Measurements from ENCODE around the gene LRP5.

LRP5 gene

DNA sequence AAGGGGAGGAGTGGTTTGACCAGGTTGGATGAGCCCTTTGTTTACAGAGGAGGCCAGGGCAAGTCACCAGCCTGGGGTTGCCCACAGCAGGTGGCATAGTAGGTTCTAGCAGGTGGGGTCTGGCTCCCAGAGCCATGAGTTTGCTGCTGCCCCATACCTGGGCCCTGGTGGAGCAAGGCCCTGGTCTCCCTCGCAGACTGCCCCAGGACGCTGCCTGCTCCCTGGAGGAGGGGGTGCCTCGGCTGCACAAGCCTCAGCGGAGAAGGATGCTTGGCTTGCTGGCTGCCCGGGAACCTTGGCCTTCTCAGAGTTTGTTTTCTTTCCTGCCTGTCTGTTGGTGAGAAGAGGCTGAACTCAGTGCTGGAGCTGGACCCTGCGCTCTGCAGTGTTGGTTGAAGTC, 54.9 kb downstream of the LRP5 start:
- no peaks in the 10 kb centered on the region for H3K36me3 ChIP-seq (ENCODE audit: low read length)
- no peak overlapping the region for H3K27ac ChIP-seq (ENCODE audit: low read depth, low read length)
- no peaks in the 10 kb centered on the region for H3F3A ChIP-seq (ENCODE audit: insufficient read depth)
- no peak overlapping the region for H3K4me2 ChIP-seq (ENCODE audit: low read depth, low read length, poor library complexity, severe bottlenecking)
- H3K9me2 ChIP-seq (replicated peaks; ENCODE audit: insufficient read depth, low read length) = no peaks in the 10 kb centered on the region
- no peak overlapping the region for H3K4me3 ChIP-seq (ENCODE audit: insufficient read depth, low read length, poor library complexity, severe bottlenecking)
- H3K9me3 ChIP-seq (ENCODE audit: insufficient read depth, low read length) = no peaks in the 10 kb centered on the region
- H3K79me2 ChIP-seq (ENCODE audit: insufficient read depth, low read length) = no peaks in the 10 kb centered on the region
- no peak overlapping the region for H2AFZ ChIP-seq (ENCODE audit: low read depth, low read length, severe bottlenecking)
- no peaks in the 10 kb centered on the region for H3K27me3 ChIP-seq (ENCODE audit: low read length)
- no peak overlapping the region for H3K9ac ChIP-seq (ENCODE audit: low read length)
- TF ChIP-seq EZH2phosphoT487 (conservative IDR thresholded peaks at IDR 0.05; ENCODE audit: low read length) = no peak
- TF ChIP-seq, protein P1, sequence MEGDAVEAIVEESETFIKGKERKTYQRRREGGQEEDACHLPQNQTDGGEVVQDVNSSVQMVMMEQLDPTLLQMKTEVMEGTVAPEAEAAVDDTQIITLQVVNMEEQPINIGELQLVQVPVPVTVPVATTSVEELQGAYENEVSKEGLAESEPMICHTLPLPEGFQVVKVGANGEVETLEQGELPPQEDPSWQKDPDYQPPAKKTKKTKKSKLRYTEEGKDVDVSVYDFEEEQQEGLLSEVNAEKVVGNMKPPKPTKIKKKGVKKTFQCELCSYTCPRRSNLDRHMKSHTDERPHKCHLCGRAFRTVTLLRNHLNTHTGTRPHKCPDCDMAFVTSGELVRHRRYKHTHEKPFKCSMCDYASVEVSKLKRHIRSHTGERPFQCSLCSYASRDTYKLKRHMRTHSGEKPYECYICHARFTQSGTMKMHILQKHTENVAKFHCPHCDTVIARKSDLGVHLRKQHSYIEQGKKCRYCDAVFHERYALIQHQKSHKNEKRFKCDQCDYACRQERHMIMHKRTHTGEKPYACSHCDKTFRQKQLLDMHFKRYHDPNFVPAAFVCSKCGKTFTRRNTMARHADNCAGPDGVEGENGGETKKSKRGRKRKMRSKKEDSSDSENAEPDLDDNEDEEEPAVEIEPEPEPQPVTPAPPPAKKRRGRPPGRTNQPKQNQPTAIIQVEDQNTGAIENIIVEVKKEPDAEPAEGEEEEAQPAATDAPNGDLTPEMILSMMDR (IDR thresholded peaks at IDR 0.05; ENCODE audit: insufficient read depth, low read length, poor library complexity, severe bottlenecking) = no peak
- H4K20me1 ChIP-seq (ENCODE audit: low read depth, low read length) = no peaks in the 10 kb centered on the region

DNA sequence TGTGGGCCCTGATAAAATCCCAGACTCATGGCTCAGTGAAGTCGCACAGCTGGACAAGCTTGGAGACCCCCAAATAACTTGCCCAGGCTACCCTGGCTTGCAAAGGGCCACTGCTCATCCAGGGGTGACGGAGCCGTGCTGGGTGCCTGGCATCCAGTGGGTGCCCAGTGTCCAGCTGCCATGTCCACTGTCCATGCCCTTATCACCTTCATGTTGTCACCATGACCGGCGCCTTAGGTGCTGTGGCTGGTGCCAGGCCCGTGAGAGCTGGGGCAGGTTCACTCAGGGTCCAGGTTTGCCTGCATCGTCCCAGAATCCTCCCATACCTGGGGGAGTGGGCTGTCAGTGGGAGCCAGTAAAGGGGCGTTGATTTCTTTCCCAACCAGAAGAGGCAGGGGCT, 57.4 kb downstream of the LRP5 start:
- no peaks in the 10 kb centered on the region for H3K79me2 ChIP-seq (ENCODE audit: insufficient read depth, low read length)
- H2AFZ ChIP-seq (ENCODE audit: low read depth, low read length, severe bottlenecking) = no peak overlapping the region
- H3K27ac ChIP-seq (ENCODE audit: low read depth, low read length) = no peak overlapping the region
- no peaks in the 10 kb centered on the region for H3K9me2 ChIP-seq (replicated peaks; ENCODE audit: insufficient read depth, low read length)
- TF ChIP-seq, protein P1 (IDR thresholded peaks at IDR 0.05; ENCODE audit: insufficient read depth, low read length, poor library complexity, severe bottlenecking) = no peak
- TF ChIP-seq EZH2phosphoT487 (conservative IDR thresholded peaks at IDR 0.05; ENCODE audit: low read length) = no peak
- H4K20me1 ChIP-seq (ENCODE audit: low read depth, low read length) = no peaks in the 10 kb centered on the region
- H3K4me2 ChIP-seq (ENCODE audit: low read depth, low read length, poor library complexity, severe bottlenecking) = no peak overlapping the region
- H3K4me3 ChIP-seq (ENCODE audit: insufficient read depth, low read length, poor library complexity, severe bottlenecking) = no peak overlapping the region
- H3K9me3 ChIP-seq (ENCODE audit: insufficient read depth, low read length) = no peaks in the 10 kb centered on the region
- H3K36me3 ChIP-seq (ENCODE audit: low read length) = no peaks in the 10 kb centered on the region
- no peaks in the 10 kb centered on the region for H3K27me3 ChIP-seq (ENCODE audit: low read length)
- H3F3A ChIP-seq (ENCODE audit: insufficient read depth) = no peaks in the 10 kb centered on the region
- no peak overlapping the region for H3K9ac ChIP-seq (ENCODE audit: low read length)

DNA sequence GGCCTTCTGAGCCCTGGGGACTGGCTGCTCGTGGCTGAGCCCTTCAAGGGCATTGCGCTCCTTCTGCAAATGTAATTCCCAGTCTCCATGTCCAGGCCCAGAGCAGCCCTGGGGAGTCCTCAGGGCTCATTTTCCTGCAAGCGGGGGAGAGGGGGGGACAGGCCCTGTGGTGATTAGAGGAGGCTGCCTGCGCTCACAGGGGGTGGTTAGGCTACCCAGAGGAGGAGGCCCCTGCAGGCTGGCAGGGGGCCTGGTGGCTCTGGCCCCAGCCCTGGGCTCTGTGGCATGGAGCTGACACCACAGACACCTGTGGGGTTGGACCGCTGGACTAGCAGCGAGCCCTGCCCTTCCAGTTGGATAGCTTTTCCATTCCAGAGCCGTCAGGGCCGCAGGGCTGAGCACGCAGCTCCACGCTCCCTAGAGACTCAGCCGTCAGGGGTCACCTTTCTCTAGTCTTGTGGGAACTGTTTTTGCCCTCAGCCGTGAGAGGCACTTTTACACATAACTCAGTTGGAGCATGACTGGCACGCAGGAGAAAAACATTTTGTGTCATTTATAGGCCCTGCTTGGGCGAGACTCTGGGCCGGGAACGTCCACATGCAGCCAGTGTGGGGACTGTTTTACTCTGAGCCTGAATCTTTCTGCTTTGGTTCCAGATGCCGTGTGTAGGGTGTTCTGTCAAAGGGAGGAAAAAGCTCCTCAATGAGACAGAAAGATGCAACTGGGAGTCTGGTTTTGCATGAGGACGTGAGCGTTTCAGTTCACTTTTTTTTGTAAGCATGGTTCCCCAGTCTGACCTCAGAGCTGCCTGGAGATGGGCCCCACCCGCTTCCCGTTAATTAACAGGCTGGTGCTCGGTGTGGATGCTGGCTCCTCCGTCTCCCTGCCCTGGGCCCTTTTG, 58.1 kb downstream of the LRP5 start:
- Histone ChIP-seq H3K36me3 (ENCODE audit: low read length) (no peaks in the 10 kb centered on the region), H3K27me3 (ENCODE audit: low read length) (no peaks in the 10 kb centered on the region), H3K9ac (ENCODE audit: low read length) (no peak overlapping the region; the same call in 1 of the 2 replicates), H3K9me2 (replicated peaks; ENCODE audit: insufficient read depth, low read length) (no peaks in the 10 kb centered on the region), H3K79me2 (ENCODE audit: insufficient read depth, low read length) (no peaks in the 10 kb centered on the region), H3K9me3 (ENCODE audit: insufficient read depth, low read length) (no peaks in the 10 kb centered on the region), H3K4me3 (ENCODE audit: insufficient read depth, low read length, poor library complexity, severe bottlenecking) (no peak overlapping the region), H4K20me1 (ENCODE audit: low read depth, low read length) (no peaks in the 10 kb centered on the region), H3K4me2 (ENCODE audit: low read depth, low read length, poor library complexity, severe bottlenecking) (peak overlapping the region; percentile 13), H2AFZ (ENCODE audit: low read depth, low read length, severe bottlenecking) (no peak overlapping the region), H3F3A (ENCODE audit: insufficient read depth) (no peaks in the 10 kb centered on the region), H3K27ac (ENCODE audit: low read depth, low read length) (peak overlapping the region; percentile 28; the same call in 1 of the 2 replicates)
- no peak for TF ChIP-seq EZH2phosphoT487 (conservative IDR thresholded peaks at IDR 0.05; ENCODE audit: low read length)
- TF ChIP-seq, protein P1 (IDR thresholded peaks at IDR 0.05; ENCODE audit: insufficient read depth, low read length, poor library complexity, severe bottlenecking) = no peak
